Esophagus muscularis mucosa (tissue), 4 donors: ENCODE measurements around the gene OAS2.

ENCODE experiments used
- CTCF ChIP-seq, 3 experiments: fragments of 200-600 bp in 2 of 3; fragments of 450-650 bp in 1 of 3; sonication (generic) in 2 of 3; IDR thresholded peaks; one replicate each; pipeline ENCODE4 v1.5.1; 2017 to 2019; ENCODE audit warnings: antibody characterized with exemption in 3 of 3, mild to moderate bottlenecking in 2 of 3, moderate library complexity in 1 of 3
- EP300 ChIP-seq: sonication (generic); formaldehyde crosslinking; IDR thresholded peaks from one replicate; pipeline ENCODE4 v1.6.1; 2017; ENCODE audit warnings: antibody characterized with exemption
- POLR2A ChIP-seq: fragments of 450-650 bp; IDR thresholded peaks from one replicate; pipeline ENCODE4 v1.6.1; 2017; ENCODE audit warnings: antibody characterized with exemption, moderate library complexity, mild to moderate bottlenecking, low read depth
- POLR2AphosphoS5 ChIP-seq, 2 donors: sonication (generic); formaldehyde crosslinking; IDR thresholded peaks; one replicate each; pipeline ENCODE4 v1.6.1; 2017; ENCODE audit warnings: antibody characterized with exemption in 2 of 2

- TF ChIP-seq EP300: no peak
- no peak for TF ChIP-seq CTCF (IDR thresholded peaks at IDR 0.05)
- no peak for TF ChIP-seq POLR2A
- no peak for TF ChIP-seq POLR2AphosphoS5 (IDR thresholded peaks at IDR 0.05)
Measured at GRCh38 chr12:112963227-112963861, 15.0 kb upstream of the OAS2 start.
